Transverse colon (tissue), 3 donors: ENCODE measurements around the gene GDF2.

Experiments used
- CTCF ChIP-seq, 5 experiments: fragments of 200-600 bp in 3 of 5; fragments of 450-650 bp in 2 of 5; sonication (generic) in 3 of 5; IDR thresholded peaks; 1 replicate in 2 of 5; 2 replicates in 3 of 5; pipeline ENCODE4 v1.5.1; 2016 to 2017; ENCODE audit warnings: antibody characterized with exemption in 5 of 5, inconsistent platforms in 3 of 5, mild to moderate bottlenecking in 2 of 5, moderate library complexity in 1 of 5
- EP300 ChIP-seq: sonication (generic); formaldehyde crosslinking; IDR thresholded peaks from one replicate; pipeline ENCODE4 v1.6.1; 2017; ENCODE audit warnings: antibody characterized with exemption, low read depth
- POLR2A ChIP-seq: fragments of 450-650 bp; IDR thresholded peaks from one replicate; pipeline ENCODE4 v1.6.1; 2016; ENCODE audit warnings: antibody characterized with exemption, mild to moderate bottlenecking, moderate library complexity

DNA sequence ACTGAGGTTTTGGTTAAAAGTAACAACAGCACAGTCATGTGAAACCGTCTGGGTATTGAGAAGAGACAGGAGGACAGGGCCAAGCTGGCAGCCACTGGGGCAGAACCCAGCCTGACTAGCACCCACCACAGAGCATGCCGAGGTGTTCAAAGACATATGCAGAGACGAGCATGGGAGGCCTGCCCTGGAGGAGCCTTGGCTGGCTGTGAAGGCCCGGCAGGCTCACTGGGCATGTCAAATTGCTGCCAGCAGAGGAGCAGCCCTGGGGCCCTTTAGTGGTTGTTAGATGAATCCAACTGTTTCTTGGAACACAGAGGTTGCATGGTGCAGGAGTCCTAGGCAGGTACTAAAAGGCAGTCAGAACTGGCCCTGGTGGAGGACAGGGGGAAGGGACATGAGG, 5.0 kb upstream of the GDF2 start:
- TF ChIP-seq EP300 (no peak), POLR2A (no peak), CTCF (IDR thresholded peaks at IDR 0.05) (no peak)
